ENCODE measurements around the gene RRP12. TPM values are rescaled to one million over a fixed set of nuclear protein-coding genes. Genes with fewer than 3 reads are reported as not detected.
"Not testable (repeated sequence)": the region's sequence is repeated elsewhere in the genome, so short reads cannot be mapped to it uniquely, and the experiment has no call there.

RRP12 gene
- total and polyA plus RNA-seq, 7 experiments from 2014 or later = 10.6 to 197 (median 25.1) TPM

GRCh38 chr10:97427571-97428179 is 26.5 kb upstream of the RRP12 start:
- peaks cover 0 to 41% (median 8%) of the 10 kb centered on the region in 5 donors for H3K36me3 Mint-ChIP-seq
- POLR2A ChIA-PET = interaction anchor here (0.6 to 1.5 kb wide), 3 partner anchors 9 to 27 kb away, joined by 3 to 4 read pairs (median 3); partner anchors contain the start of gene RRP12
- Histone ChIP-seq H3K4me1 (ENCODE audit: control insufficient read depth in 2 of 2, insufficient read depth in 2 of 2, low read length in 2 of 2) (peaks cover 20 to 29% of the 10 kb centered on the region in 2 donors), H3K4me3 (ENCODE audit: low read length) (peak overlapping the region; percentile 92), H3K27me3 (ENCODE audit: control insufficient read depth in 2 of 2, insufficient read depth in 2 of 2, low read length in 2 of 2) (no peaks in the 10 kb centered on the region), H3K36me3 (ENCODE audit: control insufficient read depth in 2 of 3, insufficient read depth in 3 of 3, low read length in 3 of 3) (peaks cover 0 to 25% (median 18%) of the 10 kb centered on the region in 3 experiments), H3K9me3 (ENCODE audit: control insufficient read depth in 2 of 3, low read length in 3 of 3) (no peaks in the 10 kb centered on the region), H3K27ac (ENCODE audit: low read depth, low read length) (peak overlapping the region; percentile 81)
- peaks cover 0 to 2% (median 0%) of the 10 kb centered on the region in 5 donors for H3K27me3 Mint-ChIP-seq
- H3K27ac Mint-ChIP-seq = peak overlapping the region; percentile 38 to 97 (median 92)
- peaks cover 0 to 4% (median 0%) of the 10 kb centered on the region in 11 donors for H3K9me3 Mint-ChIP-seq
- H3K4me1 Mint-ChIP-seq = peaks cover 10 to 57% (median 34%) of the 10 kb centered on the region in 7 donors
- DNase-seq = no peak
- intact Hi-C loops (cut with micrococcal nuclease) = loop anchor here in 1 of 2 donors (1.0 kb wide), 1 partner anchor 18 kb away; no protein-coding TSS in a partner anchor
- CTCF ChIA-PET = interaction anchor here (0.6 to 0.7 kb wide), 3 partner anchors 17 to 65 kb away, joined by 3 to 4 read pairs (median 3); no protein-coding TSS in a partner anchor
- H3K4me3 Mint-ChIP-seq = peak overlapping the region; percentile 83 to 97 (median 95)
- ATAC-seq = no peak

- Histone ChIP-seq H3K36me3 (ENCODE audit: control insufficient read depth in 2 of 3, insufficient read depth in 3 of 3, low read length in 3 of 3) (peaks cover 0 to 23% (median 16%) of the 10 kb centered on the region in 3 experiments), H3K27me3 (ENCODE audit: control insufficient read depth in 2 of 2, insufficient read depth in 2 of 2, low read length in 2 of 2) (no peaks in the 10 kb centered on the region), H3K27ac (ENCODE audit: low read depth, low read length) (peak overlapping the region; percentile 81), H3K4me1 (ENCODE audit: control insufficient read depth in 2 of 2, insufficient read depth in 2 of 2, low read length in 2 of 2) (peaks cover 20 to 29% of the 10 kb centered on the region in 2 donors), H3K4me3 (ENCODE audit: low read length) (peak overlapping the region; percentile 92), H3K9me3 (ENCODE audit: control insufficient read depth in 2 of 3, low read length in 3 of 3) (no peaks in the 10 kb centered on the region)
- ChIA-PET CTCF (interaction anchor here (0.6 to 0.7 kb wide), 2 partner anchors 28 to 65 kb away, joined by 3 read pairs; no protein-coding TSS in a partner anchor), POLR2A (interaction anchor here (0.6 to 1.5 kb wide), 2 partner anchors 12 to 26 kb away, joined by 3 to 4 read pairs; partner anchors contain the start of gene RRP12)
- DNase-seq (no peak), ATAC-seq (no peak)
- H3K27me3 Mint-ChIP-seq = peaks cover 0 to 2% (median 0%) of the 10 kb centered on the region in 5 donors
- peak overlapping the region; percentile 65 to 99 (median 95) for H3K27ac Mint-ChIP-seq
- H3K9me3 Mint-ChIP-seq = peaks cover 0 to 4% (median 0%) of the 10 kb centered on the region in 11 donors
- H3K4me3 Mint-ChIP-seq = peak overlapping the region; percentile 83 to 97 (median 95)
- peaks cover 0 to 41% (median 6%) of the 10 kb centered on the region in 5 donors for H3K36me3 Mint-ChIP-seq
- intact Hi-C loops (cut with micrococcal nuclease) = loop anchor here (1.0 kb wide), 9 partner anchors 13 to 260 kb away; partner anchors contain the start of genes MMS19 (in 2 of the 2), RRP12 (in 2 of the 2), UBTD1 (in 2 of the 2) and ARHGAP19 (in 1 of the 2)
- peaks cover 10 to 56% (median 34%) of the 10 kb centered on the region in 7 donors for H3K4me1 Mint-ChIP-seq
Measured at GRCh38 chr10:97426776-97427570, 25.8 kb upstream of the RRP12 start.

- Histone ChIP-seq H3K27me3 (ENCODE audit: control insufficient read depth in 2 of 2, insufficient read depth in 2 of 2, low read length in 2 of 2) (no peaks in the 10 kb centered on the region), H3K27ac (ENCODE audit: low read depth, low read length) (peak within 1 kb of the TSS; percentile 87), H3K4me1 (ENCODE audit: control insufficient read depth in 2 of 2, insufficient read depth in 2 of 2, low read length in 2 of 2) (peaks cover 20 to 29% of the 10 kb centered on the region in 2 donors), H3K36me3 (ENCODE audit: control insufficient read depth in 2 of 3, insufficient read depth in 3 of 3, low read length in 3 of 3) (peaks cover 0 to 15% (median 8%) of the 10 kb centered on the region in 3 experiments), H3K4me3 (ENCODE audit: low read length) (peak within 1 kb of the TSS; percentile 92), H3K9me3 (ENCODE audit: control insufficient read depth in 2 of 3, low read length in 3 of 3) (no peaks in the 10 kb centered on the region)
- intact Hi-C loops (cut with micrococcal nuclease) = loop anchor here (1.0 kb wide), 9 partner anchors 12 to 261 kb away; partner anchors contain the start of genes MMS19 (in 2 of the 2), RRP12 (in 2 of the 2), UBTD1 (in 2 of the 2) and ARHGAP19 (in 1 of the 2)
- H3K27ac Mint-ChIP-seq = peak within 1 kb of the TSS; percentile 77 to 99 (median 95)
- ChIA-PET POLR2A (interaction anchor here (0.6 to 1.5 kb wide), 2 partner anchors 12 to 26 kb away, joined by 3 read pairs; partner anchors contain the start of gene RRP12), CTCF (no interaction called here)
- ATAC-seq (peak; percentile 91), DNase-seq (peak; percentile 93 to 98 (median 97))
- peaks cover 0 to 2% (median 0%) of the 10 kb centered on the region in 5 donors for H3K27me3 Mint-ChIP-seq
- peaks cover 10 to 53% (median 34%) of the 10 kb centered on the region in 7 donors for H3K4me1 Mint-ChIP-seq
- peaks cover 0 to 4% (median 0%) of the 10 kb centered on the region in 11 donors for H3K9me3 Mint-ChIP-seq
- peaks cover 0 to 37% (median 4%) of the 10 kb centered on the region in 5 donors for H3K36me3 Mint-ChIP-seq
- H3K4me3 Mint-ChIP-seq = peak within 1 kb of the TSS; percentile 83 to 97 (median 95)
Measured at GRCh38 chr10:97425964-97426775, 25.0 kb upstream of the RRP12 start, which contains the start of gene PGAM1. TSS of gene PGAM1 (plus strand) at chr10:97426191. CDS start at chr10:97426308, 117 bp downstream.

GRCh38 chr10:97423757-97424098 is 22.6 kb upstream of the RRP12 start:
- H3K36me3 ChIP-seq (ENCODE audit: control insufficient read depth in 2 of 3, insufficient read depth in 3 of 3, low read length in 3 of 3); H3K27me3 ChIP-seq (ENCODE audit: control insufficient read depth in 2 of 2, insufficient read depth in 2 of 2, low read length in 2 of 2); H3K9me3 Mint-ChIP-seq; DNase-seq; H3K4me3 ChIP-seq (ENCODE audit: low read length); H3K27ac ChIP-seq (ENCODE audit: low read depth, low read length); H3K9me3 ChIP-seq (ENCODE audit: control insufficient read depth in 2 of 3, low read length in 3 of 3); CTCF ChIA-PET; ATAC-seq; H3K27me3 Mint-ChIP-seq: not testable (repeated sequence)
- H3K27ac Mint-ChIP-seq = peak overlapping the region in 7 of 9 donors; percentile 59 to 95 (median 92)
- peaks cover 25 to 27% of the 10 kb centered on the region in 2 donors for H3K4me1 ChIP-seq (ENCODE audit: control insufficient read depth in 2 of 2, insufficient read depth in 2 of 2, low read length in 2 of 2)
- peaks cover 18 to 51% (median 41%) of the 10 kb centered on the region in 7 donors for H3K4me1 Mint-ChIP-seq
- H3K4me3 Mint-ChIP-seq = peak overlapping the region in 1 of 10 donors; percentile 74
- POLR2A ChIA-PET = interaction anchor here (0.6 to 1.2 kb wide), 5 partner anchors 14 to 361 kb away, joined by 3 to 5 read pairs (median 3); no protein-coding TSS in a partner anchor
- H3K36me3 Mint-ChIP-seq = peaks cover 0 to 25% (median 0%) of the 10 kb centered on the region in 5 donors
- intact Hi-C loops (cut with micrococcal nuclease) = loop anchor here in 1 of 2 donors (1.0 kb wide), 1 partner anchor 9 kb away; no protein-coding TSS in a partner anchor

- H3K27me3 ChIP-seq (ENCODE audit: control insufficient read depth in 2 of 2, insufficient read depth in 2 of 2, low read length in 2 of 2) = no peaks in the 10 kb centered on the region
- no peaks in the 10 kb centered on the region for H3K36me3 ChIP-seq (ENCODE audit: control insufficient read depth in 2 of 3, insufficient read depth in 3 of 3, low read length in 3 of 3)
- no peaks in the 10 kb centered on the region for H3K9me3 ChIP-seq (ENCODE audit: control insufficient read depth in 2 of 3, low read length in 3 of 3)
- peaks cover 26 to 38% of the 10 kb centered on the region in 2 donors for H3K4me1 ChIP-seq (ENCODE audit: control insufficient read depth in 2 of 2, insufficient read depth in 2 of 2, low read length in 2 of 2)
- Mint-ChIP-seq H3K36me3 (no peaks in the 10 kb centered on the region), H3K27ac (peak overlapping the region; percentile 67 to 87 (median 84)), H3K27me3 (no peaks in the 10 kb centered on the region), H3K9me3 (no peaks in the 10 kb centered on the region), H3K4me3 (peak overlapping the region in 9 of 10 donors; percentile 39 to 78 (median 61)), H3K4me1 (peaks cover 38 to 62% (median 59%) of the 10 kb centered on the region in 7 donors)
- H3K4me3 ChIP-seq (ENCODE audit: low read length) = no peak overlapping the region
- intact Hi-C loops (cut with micrococcal nuclease) = no loop called here
- ATAC-seq (no peak), DNase-seq (no peak)
- POLR2A ChIA-PET = interaction anchor here (0.9 kb wide), 1 partner anchor 16 kb away, joined by 3 read pairs; the partner anchor contains the start of gene RRP12
- H3K27ac ChIP-seq (ENCODE audit: low read depth, low read length) = peak overlapping the region; percentile 59
- CTCF ChIA-PET = interaction anchor here (0.7 to 1.1 kb wide), 2 partner anchors 26 to 38 kb away, joined by 3 read pairs; no protein-coding TSS in a partner anchor
Measured at GRCh38 chr10:97416565-97416964, 15.4 kb upstream of the RRP12 start.

Data from naive thymus-derived CD4-positive, alpha-beta T cell (primary cell).